Lower leg skin (tissue), 4 donors: ENCODE results near the gene AP1M1. TPM values are rescaled to one million over a fixed set of nuclear protein-coding genes. Genes with fewer than 3 reads are reported as not detected.

Source experiments
- DNase-seq, 2 donors: peaks; one replicate each; pipeline ENCODE4 v3.0.0-alpha.2; 2019; ENCODE audit warnings: low spot score in 2 of 2
- H3K4me3 ChIP-seq: fragments of 200-600 bp; sonication (generic); 2 replicates; pipeline ENCODE4 v1.5.1; 2017; ENCODE audit warnings: mild to moderate bottlenecking, low read depth; ENCODE audit not compliant: poor library complexity, severe bottlenecking
- POLR2A ChIP-seq, 2 donors: fragments of 450-650 bp; IDR thresholded peaks; one replicate each; pipeline ENCODE4 v1.6.1; 2016 to 2017; ENCODE audit warnings: antibody characterized with exemption in 2 of 2, mild to moderate bottlenecking in 1 of 2, moderate library complexity in 1 of 2
- WGBS, 2 donors: methylation state at CpG; one replicate each; pipeline ENCODE4 v1.1.5; 2018; 5-methylcytosine and 5-hydroxymethylcytosine counted together
- intact Hi-C: fragments of 100-400 bp; cut with DNase I; formaldehyde crosslinking; loops from one replicate; pipeline ENCODE4 v1.15.0; 2023; ENCODE audit warnings: low total_unique reads
- total RNA-seq, 4 donors: library from RNA; depleted of rRNA; stranded (reverse); fragments of >200 nt; gene quantifications; one replicate each; pipeline ENCODE4 v1.1.0, GENCODE V29; 2016
- TF ChIP-seq, protein P1 (sequence below), 3 donors: fragments of 450-650 bp; IDR thresholded peaks; one replicate each; pipeline ENCODE4 v1.5.1; 2016; ENCODE audit warnings: antibody characterized with exemption in 3 of 3, mild to moderate bottlenecking in 3 of 3, moderate library complexity in 2 of 3

Gene AP1M1
- total RNA-seq, 4 donors from 2014 or later, result 47.2 to 66.9 (median 48.6) TPM

- 87 to 95% methylated on average over 3 of the region's 3 CpGs for WGBS, 2 donors
- intact Hi-C loops, result no loop called here
- no peak for DNase-seq
- TF ChIP-seq, protein P1, sequence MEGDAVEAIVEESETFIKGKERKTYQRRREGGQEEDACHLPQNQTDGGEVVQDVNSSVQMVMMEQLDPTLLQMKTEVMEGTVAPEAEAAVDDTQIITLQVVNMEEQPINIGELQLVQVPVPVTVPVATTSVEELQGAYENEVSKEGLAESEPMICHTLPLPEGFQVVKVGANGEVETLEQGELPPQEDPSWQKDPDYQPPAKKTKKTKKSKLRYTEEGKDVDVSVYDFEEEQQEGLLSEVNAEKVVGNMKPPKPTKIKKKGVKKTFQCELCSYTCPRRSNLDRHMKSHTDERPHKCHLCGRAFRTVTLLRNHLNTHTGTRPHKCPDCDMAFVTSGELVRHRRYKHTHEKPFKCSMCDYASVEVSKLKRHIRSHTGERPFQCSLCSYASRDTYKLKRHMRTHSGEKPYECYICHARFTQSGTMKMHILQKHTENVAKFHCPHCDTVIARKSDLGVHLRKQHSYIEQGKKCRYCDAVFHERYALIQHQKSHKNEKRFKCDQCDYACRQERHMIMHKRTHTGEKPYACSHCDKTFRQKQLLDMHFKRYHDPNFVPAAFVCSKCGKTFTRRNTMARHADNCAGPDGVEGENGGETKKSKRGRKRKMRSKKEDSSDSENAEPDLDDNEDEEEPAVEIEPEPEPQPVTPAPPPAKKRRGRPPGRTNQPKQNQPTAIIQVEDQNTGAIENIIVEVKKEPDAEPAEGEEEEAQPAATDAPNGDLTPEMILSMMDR (IDR thresholded peaks at IDR 0.05), result no peak
- no peak for TF ChIP-seq POLR2A (IDR thresholded peaks at IDR 0.05)
- no peak overlapping the region for H3K4me3 ChIP-seq
These were observed 25.1 kb downstream of the AP1M1 start for GRCh38 chr19:16222806-16223205.

DNA sequence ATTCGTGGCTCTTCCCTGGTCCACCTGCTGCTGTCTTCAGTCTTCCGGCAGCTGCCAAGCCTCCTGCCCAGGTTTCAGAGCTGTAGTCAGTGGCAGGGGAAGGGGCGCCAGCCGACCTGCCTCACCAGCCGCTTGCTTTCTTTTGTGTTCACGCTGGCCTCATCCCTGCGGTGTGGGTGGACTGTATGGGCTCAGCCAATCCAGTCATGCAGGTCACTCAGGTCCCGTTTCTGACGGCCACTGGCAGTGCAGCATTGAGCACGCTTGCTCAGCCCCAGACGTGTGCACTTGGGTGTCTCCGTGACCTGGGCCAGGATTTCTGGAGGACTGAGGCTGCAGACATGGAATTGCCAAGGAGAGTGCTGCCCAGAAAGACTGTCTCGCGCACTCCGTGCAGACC lies 26.0 kb downstream of the AP1M1 start:
- WGBS, 2 donors, result 92 to 94% methylated on average over 15 of the region's 15 CpGs
- no peak for TF ChIP-seq POLR2A (IDR thresholded peaks at IDR 0.05)
- TF ChIP-seq, protein P1 (IDR thresholded peaks at IDR 0.05), result no peak
- H3K4me3 ChIP-seq, result no peak overlapping the region
- peak in 1 of 2 donors; percentile 59 for DNase-seq
- intact Hi-C loops, result no loop called here

DNA sequence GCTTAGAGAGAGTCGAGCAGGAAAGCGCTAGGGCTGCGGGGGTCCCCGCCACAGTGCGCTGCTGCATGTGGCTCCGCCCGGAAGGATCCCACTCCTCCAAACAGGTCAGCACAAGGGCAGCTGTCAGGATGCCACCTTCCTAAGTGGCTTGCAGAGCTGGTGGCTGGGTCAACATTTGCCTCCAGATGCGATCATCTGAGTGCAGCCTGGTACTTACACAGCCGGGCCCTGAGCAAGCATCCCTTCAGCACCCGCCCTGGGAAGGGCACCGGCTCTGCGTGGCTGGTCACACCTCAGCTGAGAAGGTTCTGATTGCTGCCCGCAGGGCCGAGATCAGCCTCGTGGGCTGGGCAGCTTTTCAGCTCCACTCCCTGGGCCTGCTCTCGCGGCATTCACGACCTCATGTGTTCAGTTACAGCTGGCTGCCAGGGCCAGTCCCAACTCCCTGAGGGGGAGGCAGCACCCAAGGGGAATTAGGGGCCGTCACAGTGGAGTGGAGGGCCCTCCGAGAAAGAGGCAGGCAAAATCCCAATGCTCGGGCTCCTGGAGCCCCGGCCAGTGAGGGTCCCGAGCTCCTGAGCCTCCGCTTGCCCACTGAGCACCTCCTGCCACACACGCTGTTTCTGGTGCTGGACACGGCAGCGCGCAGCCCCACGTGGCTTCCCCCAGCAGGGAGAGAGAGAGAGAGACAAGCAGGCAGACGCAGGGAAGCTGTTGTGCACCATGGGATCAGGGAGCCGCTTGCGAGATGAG lies 26.8 kb downstream of the AP1M1 start:
- 91 to 92% methylated on average over 27 to 28 of the region's 32 CpGs for WGBS, 2 donors
- TF ChIP-seq POLR2A (IDR thresholded peaks at IDR 0.05), result no peak
- TF ChIP-seq, protein P1 (IDR thresholded peaks at IDR 0.05), result no peak
- intact Hi-C loops, result no loop called here
- DNase-seq, result peak in 1 of 2 donors; percentile 48
- H3K4me3 ChIP-seq, result no peak overlapping the region

- TF ChIP-seq, protein P1 (IDR thresholded peaks at IDR 0.05), result no peak
- no peak for TF ChIP-seq POLR2A (IDR thresholded peaks at IDR 0.05)
- WGBS, 2 donors, result 93 to 97% methylated on average over 19 of the region's 21 CpGs
- H3K4me3 ChIP-seq, result no peak overlapping the region
- DNase-seq, result peak in 1 of 2 donors; percentile 70
- intact Hi-C loops, result no loop called here
These were observed 27.8 kb downstream of the AP1M1 start for GRCh38 chr19:16225279-16226183.

DNA sequence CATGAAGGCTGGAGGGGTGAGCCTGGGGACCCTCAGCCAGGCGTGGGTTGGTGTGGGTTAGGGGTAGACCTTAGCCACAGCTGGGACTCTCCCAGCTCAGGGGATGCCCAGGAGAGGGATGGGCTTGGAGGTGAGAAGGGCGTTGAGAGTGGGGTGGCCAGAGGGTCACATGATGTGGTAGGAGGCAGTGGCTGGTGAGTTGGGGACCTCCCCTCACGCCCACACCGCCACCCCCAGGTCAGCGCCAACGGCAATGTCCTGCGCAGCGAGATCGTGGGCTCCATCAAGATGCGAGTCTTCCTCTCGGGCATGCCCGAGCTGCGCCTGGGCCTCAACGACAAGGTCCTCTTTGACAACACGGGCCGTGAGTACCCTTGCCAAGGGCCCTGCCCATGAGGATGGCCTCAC lies 28.5 kb downstream of the AP1M1 start:
- intact Hi-C loops, result no loop called here
- DNase-seq, result peak in 1 of 2 donors; percentile 82
- 89 to 99% methylated on average over 13 to 16 of the region's 16 CpGs for WGBS, 2 donors
- no peak overlapping the region for H3K4me3 ChIP-seq
- TF ChIP-seq POLR2A (IDR thresholded peaks at IDR 0.05), result no peak
- TF ChIP-seq, protein P1 (IDR thresholded peaks at IDR 0.05), result no peak
